ENCODE results near the gene TF.
"Not testable (repeated sequence)": the region's sequence is repeated elsewhere in the genome, so short reads cannot be mapped to it uniquely, and the experiment has no call there.

TF gene

GRCh38 chr3:133767607-133768006, 21.4 kb downstream of the TF start:
- no peak for DNase-seq

- no peak for DNase-seq
Measured at GRCh38 chr3:133769536-133769935, 23.3 kb downstream of the TF start.

- no peak for DNase-seq
Measured at GRCh38 chr3:133773732-133774131, 27.5 kb downstream of the TF start.

GRCh38 chr3:133775309-133775708, 29.1 kb downstream of the TF start:
- DNase-seq = no peak

- DNase-seq = no peak
Measured at GRCh38 chr3:133775835-133776234, 29.6 kb downstream of the TF start.

GRCh38 chr3:133776794-133777438, 30.7 kb downstream of the TF start:
- no peak for DNase-seq

GRCh38 chr3:133777807-133778568, 31.8 kb downstream of the TF start:
- no peak for DNase-seq

- no peak for DNase-seq
Measured at GRCh38 chr3:133779626-133780203, 33.5 kb downstream of the TF start.

GRCh38 chr3:133780756-133781155, 34.6 kb downstream of the TF start:
- DNase-seq = not testable (repeated sequence)

- DNase-seq = no peak
Measured at GRCh38 chr3:133781570-133781969, 35.4 kb downstream of the TF start.

- no peak for DNase-seq
Measured at GRCh38 chr3:133782454-133782853, 36.3 kb downstream of the TF start.

GRCh38 chr3:133783762-133784161, 37.6 kb downstream of the TF start:
- no peak for DNase-seq

GRCh38 chr3:133788024-133788423, 41.8 kb downstream of the TF start:
- no peak for DNase-seq

GRCh38 chr3:133792171-133792763, 46.1 kb downstream of the TF start:
- DNase-seq = no peak

- no peak for DNase-seq
Measured at GRCh38 chr3:133797396-133798105, 51.4 kb downstream of the TF start.

GRCh38 chr3:133799794-133800585, 53.8 kb downstream of the TF start:
- peak in 1 of 2 donors; percentile 18 for DNase-seq

- no peak for DNase-seq
Measured at GRCh38 chr3:133803469-133803868, 57.3 kb downstream of the TF start.

- DNase-seq = no peak
Measured at GRCh38 chr3:133804896-133805295, 58.7 kb downstream of the TF start.

- no peak for DNase-seq
Measured at GRCh38 chr3:133805384-133805701, 59.1 kb downstream of the TF start.

- DNase-seq = peak; percentile 97
Measured at GRCh38 chr3:133805702-133806475, 59.7 kb downstream of the TF start, which contains the start of gene SRPRB. TSS of gene SRPRB (plus strand) at chr3:133805815. CDS start at chr3:133805849, 34 bp downstream.

GRCh38 chr3:133812872-133813271, 66.7 kb downstream of the TF start:
- no peak for DNase-seq

GRCh38 chr3:133815386-133815785, 69.2 kb downstream of the TF start:
- DNase-seq = no peak

All from CD4-positive, alpha-beta T cell treated with Interleukin-1 beta for 1 hour (primary cell).